IPS-18a (cell line): ENCODE data around the gene PRKAG2.

Experiments
- H3K27ac ChIP-seq: one replicate; pipeline ENCODE4 v1.5.1; 2013; ENCODE audit warnings: low read length
- H3K27me3 ChIP-seq: one replicate; pipeline ENCODE4 v1.6.1; 2013; ENCODE audit warnings: mild to moderate bottlenecking, low read length; ENCODE audit not compliant: control insufficient read depth, insufficient read depth
- H3K36me3 ChIP-seq: one replicate; pipeline ENCODE4 v1.6.1; 2013; ENCODE audit warnings: low read depth, low read length; ENCODE audit not compliant: control insufficient read depth
- H3K4me1 ChIP-seq: one replicate; pipeline ENCODE4 v1.6.1; 2013; ENCODE audit warnings: low read depth, low read length; ENCODE audit not compliant: control insufficient read depth
- H3K4me3 ChIP-seq: one replicate; pipeline ENCODE4 v1.5.1; 2013; ENCODE audit warnings: low read length
- H3K9ac ChIP-seq: one replicate; pipeline ENCODE4 v1.6.1; 2013; ENCODE audit warnings: mild to moderate bottlenecking, low read length, moderate library complexity
- H3K9me3 ChIP-seq: one replicate; pipeline ENCODE4 v1.6.1; 2013; ENCODE audit warnings: low read depth, low read length; ENCODE audit not compliant: control insufficient read depth

Gene PRKAG2

DNA sequence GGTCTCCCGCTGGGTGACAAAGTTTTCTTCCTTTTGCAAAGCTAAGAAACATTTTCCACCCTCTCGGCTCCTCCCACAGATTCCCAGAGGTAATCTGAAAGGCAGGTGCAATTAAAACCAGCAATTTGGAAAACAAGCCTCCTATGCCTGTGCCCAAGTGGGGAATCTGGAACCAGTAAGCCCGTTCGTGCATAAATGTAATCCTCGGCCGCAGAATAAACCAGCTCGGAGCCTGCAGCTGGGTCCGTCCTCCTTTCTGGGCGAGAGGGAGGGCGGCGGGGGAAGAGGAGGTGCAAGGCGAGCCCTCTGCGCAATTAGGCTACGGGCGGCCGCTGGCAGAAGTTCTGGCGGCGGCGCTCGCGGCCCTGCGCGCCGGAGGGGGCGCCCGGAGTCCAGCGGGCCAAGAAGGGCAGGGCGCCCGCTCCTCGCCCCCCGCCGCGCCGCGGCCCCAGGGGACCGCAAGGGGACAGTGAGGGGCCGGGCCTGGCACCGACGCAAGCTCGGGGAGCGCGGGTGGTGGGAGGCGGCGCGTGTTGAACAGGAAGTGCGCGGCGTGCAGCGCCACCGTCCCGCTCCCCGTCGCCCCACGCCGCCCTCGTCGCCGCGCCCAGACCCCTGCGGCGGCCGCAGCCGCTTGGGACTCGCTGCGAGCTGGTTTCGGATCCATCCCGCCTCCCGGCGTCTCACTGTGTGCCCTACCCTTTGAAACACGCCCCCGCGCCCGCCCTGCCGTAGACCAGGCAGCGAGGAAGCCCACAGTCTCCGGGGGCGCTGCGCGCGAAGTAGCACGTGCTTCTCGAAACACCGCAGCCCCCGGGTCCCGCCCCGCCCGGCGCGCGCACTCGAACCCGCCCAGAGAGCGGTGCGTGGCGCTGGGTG lies at the start of gene PRKAG2:
Gene PRKAG2, minus strand, starts transcription at position 217 of the 879 bp plus-strand sequence. CDS start 495 bp downstream, outside the sequence.
- no peak within 1 kb of the TSS for H3K9ac ChIP-seq
- H3K4me1 ChIP-seq = peaks cover 6% of the 10 kb centered on the region
- H3K27ac ChIP-seq = no peak within 1 kb of the TSS
- H3K9me3 ChIP-seq = no peaks in the 10 kb centered on the region
- no peaks in the 10 kb centered on the region for H3K36me3 ChIP-seq
- peak within 1 kb of the TSS; percentile 68 for H3K4me3 ChIP-seq
- H3K27me3 ChIP-seq = peaks cover 44% of the 10 kb centered on the region

DNA sequence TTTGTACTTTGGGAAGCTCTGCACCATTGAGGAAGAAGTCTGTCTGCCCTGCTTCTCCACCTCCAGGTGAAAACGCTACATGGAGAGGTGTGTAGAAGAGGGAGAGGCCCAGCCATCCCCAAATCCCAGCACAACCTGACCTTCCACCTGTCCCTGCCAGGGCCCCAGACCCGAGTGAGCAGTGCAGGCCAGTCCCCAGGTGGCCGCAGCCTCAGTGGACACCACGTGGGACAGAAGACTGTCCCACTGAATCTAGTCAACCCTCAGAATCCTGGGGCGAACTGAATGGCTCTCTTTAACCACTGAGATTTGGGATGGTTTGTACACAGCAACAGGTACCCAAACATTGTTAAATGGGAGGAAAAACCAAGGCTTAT lies 49.4 kb upstream of the PRKAG2 start:
- no peak overlapping the region for H3K27ac ChIP-seq

DNA sequence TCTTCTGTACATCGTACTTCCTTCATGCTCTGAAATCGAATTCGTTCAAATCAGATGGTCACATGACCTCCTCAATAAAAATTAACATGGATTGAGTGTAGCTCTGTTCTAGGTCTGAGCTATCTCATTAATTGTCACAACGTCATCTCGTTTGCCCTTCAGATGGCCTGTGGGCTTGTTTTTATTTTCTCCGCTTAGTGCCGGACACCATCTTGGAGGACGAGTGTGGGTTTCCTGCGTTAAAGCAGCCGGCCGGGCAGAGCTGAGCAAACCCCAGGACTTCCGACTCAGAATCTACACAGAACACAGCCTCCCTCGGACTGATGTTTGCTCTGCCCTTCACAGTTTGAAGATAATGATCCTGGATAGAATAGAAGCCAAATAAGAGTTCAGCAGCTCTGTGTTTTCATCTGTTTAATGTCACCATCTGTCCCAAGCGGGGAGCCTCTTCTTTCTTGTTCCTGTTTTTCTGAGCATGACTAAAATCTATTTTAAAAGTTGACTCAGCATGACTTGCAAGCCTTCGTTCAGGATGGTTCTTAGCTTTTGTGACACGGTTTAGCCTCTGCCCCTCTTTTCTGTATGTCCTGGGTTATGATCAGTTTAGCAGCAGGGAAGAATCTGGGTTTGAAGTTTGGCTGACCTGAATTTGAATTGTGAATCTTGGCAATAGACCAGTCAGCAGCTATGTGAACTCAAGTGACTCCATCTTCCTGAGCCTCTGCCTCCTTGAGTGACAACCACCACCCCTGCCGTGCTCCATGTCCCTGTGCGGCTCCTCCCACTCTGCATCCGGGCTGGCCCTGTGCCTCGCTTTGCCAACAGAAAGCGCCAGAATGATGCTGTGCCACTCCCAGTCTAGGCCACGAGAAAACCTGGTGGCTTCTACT lies 48.8 kb upstream of the PRKAG2 start:
- Histone ChIP-seq H3K9me3 (no peaks in the 10 kb centered on the region), H3K27me3 (no peaks in the 10 kb centered on the region), H3K4me3 (no peak overlapping the region), H3K27ac (no peak overlapping the region), H3K4me1 (no peaks in the 10 kb centered on the region), H3K36me3 (no peaks in the 10 kb centered on the region), H3K9ac (no peak overlapping the region)

More for the DNA sequence above, 49.4 kb upstream of the PRKAG2 start:
- H3K9ac ChIP-seq = no peak overlapping the region
- no peaks in the 10 kb centered on the region for H3K4me1 ChIP-seq
- no peaks in the 10 kb centered on the region for H3K27me3 ChIP-seq
- H3K9me3 ChIP-seq = no peaks in the 10 kb centered on the region
- H3K4me3 ChIP-seq = no peak overlapping the region
- H3K36me3 ChIP-seq = no peaks in the 10 kb centered on the region

DNA sequence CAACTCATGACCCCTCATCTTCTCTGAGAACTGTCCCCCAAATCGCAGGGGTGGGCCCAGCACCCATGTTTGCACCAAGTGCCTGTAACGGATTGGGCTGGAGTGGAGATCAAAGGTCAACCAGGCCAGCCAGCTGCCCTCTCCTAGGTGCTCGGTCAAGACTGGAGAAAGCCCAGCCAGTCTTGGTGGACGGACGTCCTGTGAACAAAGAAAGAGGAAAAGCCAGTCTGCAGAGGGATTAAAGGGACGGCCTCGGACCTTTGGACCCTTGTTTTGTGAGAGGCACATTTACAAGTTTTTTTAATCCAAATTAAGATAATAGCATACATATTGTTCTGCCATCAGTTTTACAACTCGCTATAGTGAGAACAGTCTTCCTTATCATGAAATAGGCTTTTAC lies 47.6 kb upstream of the PRKAG2 start:
- Histone ChIP-seq H3K9ac (no peak overlapping the region), H3K4me1 (no peaks in the 10 kb centered on the region), H3K27ac (no peak overlapping the region), H3K4me3 (no peak overlapping the region), H3K27me3 (no peaks in the 10 kb centered on the region), H3K36me3 (no peaks in the 10 kb centered on the region), H3K9me3 (no peaks in the 10 kb centered on the region)

DNA sequence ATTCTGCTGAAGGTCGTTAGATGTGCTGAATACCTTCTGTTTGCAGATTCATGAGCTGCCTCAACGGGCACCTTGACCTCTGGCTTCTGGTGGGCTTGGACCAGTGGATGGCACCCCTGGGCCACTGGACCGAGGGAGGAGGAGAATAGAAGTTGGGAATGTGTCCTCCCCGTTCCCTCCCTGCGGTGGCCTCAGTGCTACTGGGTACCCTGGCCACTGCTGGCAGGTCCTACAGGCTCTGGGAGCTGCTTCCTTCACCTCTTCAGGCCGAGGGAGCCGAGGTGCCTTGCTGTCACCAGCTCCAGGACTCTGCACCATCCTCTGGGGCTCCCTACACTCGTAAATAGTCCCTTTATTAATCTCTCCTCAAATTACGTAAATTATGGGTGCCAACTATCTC lies 47.1 kb upstream of the PRKAG2 start:
- Histone ChIP-seq H3K9ac (no peak overlapping the region), H3K27me3 (no peaks in the 10 kb centered on the region), H3K9me3 (no peaks in the 10 kb centered on the region), H3K4me1 (no peaks in the 10 kb centered on the region), H3K36me3 (no peaks in the 10 kb centered on the region), H3K27ac (no peak overlapping the region), H3K4me3 (no peak overlapping the region)

DNA sequence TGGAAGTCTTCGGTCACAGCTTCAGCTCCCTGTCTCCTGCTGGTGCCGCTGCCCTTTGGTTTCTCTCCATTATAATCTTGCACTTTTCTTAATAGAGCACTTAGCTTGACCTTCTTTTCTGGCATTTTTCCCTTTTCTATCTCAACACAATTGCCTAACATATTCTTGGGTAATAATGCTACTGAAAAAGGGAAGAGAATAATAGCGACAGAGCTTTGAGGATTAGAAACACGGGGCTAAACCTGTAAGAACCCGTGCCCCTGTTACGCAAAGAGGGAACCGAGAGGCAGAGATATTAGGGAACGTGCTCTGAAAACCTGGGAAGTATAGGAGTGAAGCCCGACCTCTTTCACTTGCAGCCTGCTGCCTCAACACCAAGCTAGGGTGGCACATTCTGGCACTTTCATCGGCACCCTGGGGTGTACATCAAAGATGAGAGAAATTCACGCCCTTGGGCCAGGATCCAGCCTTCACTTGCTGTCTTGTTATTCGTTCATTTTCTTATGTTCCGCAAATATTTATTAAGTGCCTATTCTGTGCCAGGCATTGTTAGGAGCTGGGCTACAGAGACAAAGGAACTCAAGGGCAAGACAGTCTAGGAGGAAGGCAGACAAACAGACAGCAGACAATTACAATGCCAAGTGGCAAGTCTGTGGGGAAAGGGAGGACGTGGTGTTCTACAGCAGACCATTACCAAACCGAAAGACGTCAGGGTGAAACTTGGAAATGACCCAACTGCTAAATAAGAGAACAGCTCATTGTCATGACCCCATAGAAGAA lies 46.4 kb upstream of the PRKAG2 start:
- H3K4me3 ChIP-seq = no peak overlapping the region
- no peak overlapping the region for H3K9ac ChIP-seq
- H3K9me3 ChIP-seq = no peaks in the 10 kb centered on the region
- H3K27me3 ChIP-seq = no peaks in the 10 kb centered on the region
- no peaks in the 10 kb centered on the region for H3K36me3 ChIP-seq
- H3K4me1 ChIP-seq = no peaks in the 10 kb centered on the region
- H3K27ac ChIP-seq = no peak overlapping the region

DNA sequence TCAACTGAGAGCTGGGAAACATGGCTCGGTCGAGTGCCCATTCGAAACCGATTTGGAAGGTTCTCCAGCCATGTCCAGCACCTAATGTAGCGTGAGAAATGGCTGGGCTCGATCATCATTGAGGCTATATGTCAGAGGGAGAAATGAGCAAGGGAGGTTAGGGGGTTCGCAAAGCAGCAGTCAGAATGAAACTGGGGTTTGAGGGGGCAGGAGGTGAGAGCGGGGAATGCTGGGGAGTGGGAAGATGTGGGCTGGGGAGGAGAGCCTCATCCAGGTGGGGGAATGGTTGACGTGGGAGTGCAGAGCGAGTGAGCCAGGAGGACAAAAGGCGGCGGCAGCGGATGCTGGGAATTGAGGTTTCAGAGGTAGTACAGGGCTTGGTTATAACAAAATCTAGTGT lies 44.5 kb upstream of the PRKAG2 start:
- no peaks in the 10 kb centered on the region for H3K9me3 ChIP-seq
- H3K36me3 ChIP-seq = no peaks in the 10 kb centered on the region
- no peaks in the 10 kb centered on the region for H3K4me1 ChIP-seq
- H3K9ac ChIP-seq = no peak overlapping the region
- no peaks in the 10 kb centered on the region for H3K27me3 ChIP-seq
- no peak overlapping the region for H3K27ac ChIP-seq
- H3K4me3 ChIP-seq = no peak overlapping the region

DNA sequence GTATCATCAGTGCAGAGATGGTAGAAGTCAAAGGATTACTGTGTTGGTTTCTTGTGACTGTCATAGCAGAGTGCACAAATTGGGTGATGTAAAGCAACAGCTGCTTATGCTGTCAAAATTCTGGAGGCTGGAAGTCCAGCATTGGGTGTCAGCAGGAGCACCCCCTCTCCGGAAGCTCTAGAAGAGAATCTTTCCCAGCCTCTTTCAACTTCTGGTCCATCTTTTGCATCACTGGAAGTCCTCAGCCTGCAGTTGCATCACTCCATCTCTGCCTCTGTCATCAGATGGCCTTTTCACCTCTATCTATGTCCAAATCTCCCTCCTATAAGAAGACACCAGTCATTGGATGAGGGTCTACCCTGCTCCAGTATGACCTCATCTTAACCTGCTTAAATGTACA lies 43.6 kb upstream of the PRKAG2 start:
- no peaks in the 10 kb centered on the region for H3K4me1 ChIP-seq
- no peaks in the 10 kb centered on the region for H3K27me3 ChIP-seq
- H3K9me3 ChIP-seq = no peaks in the 10 kb centered on the region
- H3K4me3 ChIP-seq = no peak overlapping the region
- no peak overlapping the region for H3K27ac ChIP-seq
- no peaks in the 10 kb centered on the region for H3K36me3 ChIP-seq
- no peak overlapping the region for H3K9ac ChIP-seq

DNA sequence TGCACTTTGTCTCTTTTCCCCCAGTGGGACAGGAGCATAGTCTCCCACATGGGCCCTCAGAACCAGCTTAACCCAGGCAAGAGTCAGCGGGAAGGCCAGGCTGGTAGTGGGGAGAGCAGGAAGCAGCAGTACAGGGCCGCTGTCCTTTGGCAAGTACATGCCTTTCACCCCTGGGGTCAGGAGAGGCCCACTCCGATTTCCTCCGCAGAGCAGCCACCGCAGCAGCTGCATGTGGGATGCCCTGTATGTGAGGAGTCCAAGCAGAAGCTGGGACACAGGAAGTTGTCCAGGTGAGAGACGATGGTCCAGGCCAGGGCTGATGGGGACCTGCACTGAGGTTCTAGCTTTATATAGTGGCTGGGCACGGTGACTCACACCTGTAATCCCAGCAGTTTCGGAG lies 42.7 kb upstream of the PRKAG2 start:
- H3K27ac ChIP-seq = no peak overlapping the region
- no peaks in the 10 kb centered on the region for H3K4me1 ChIP-seq
- H3K36me3 ChIP-seq = no peaks in the 10 kb centered on the region
- no peak overlapping the region for H3K9ac ChIP-seq
- H3K27me3 ChIP-seq = no peaks in the 10 kb centered on the region
- H3K9me3 ChIP-seq = no peaks in the 10 kb centered on the region
- H3K4me3 ChIP-seq = no peak overlapping the region

DNA sequence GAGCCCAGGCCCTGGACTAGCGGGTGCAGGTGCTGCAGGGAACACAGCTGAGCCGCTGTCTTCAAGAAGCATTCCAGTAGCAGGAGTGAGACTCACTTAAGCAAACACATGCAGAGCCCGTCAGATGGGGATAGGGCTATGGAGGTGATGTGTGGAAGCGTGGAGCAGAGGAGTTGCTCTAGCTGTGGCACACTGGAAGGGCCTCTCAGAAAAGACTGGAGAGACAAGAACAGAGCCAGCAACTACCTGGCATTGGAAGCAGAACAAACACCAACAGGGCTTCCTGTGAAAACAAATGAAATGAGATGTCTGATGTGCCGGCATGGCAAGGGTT lies 41.6 kb upstream of the PRKAG2 start:
- H3K27ac ChIP-seq = no peak overlapping the region
- H3K36me3 ChIP-seq = no peaks in the 10 kb centered on the region
- H3K9ac ChIP-seq = no peak overlapping the region
- no peak overlapping the region for H3K4me3 ChIP-seq
- H3K9me3 ChIP-seq = peaks cover 5% of the 10 kb centered on the region
- no peaks in the 10 kb centered on the region for H3K4me1 ChIP-seq
- H3K27me3 ChIP-seq = no peaks in the 10 kb centered on the region

DNA sequence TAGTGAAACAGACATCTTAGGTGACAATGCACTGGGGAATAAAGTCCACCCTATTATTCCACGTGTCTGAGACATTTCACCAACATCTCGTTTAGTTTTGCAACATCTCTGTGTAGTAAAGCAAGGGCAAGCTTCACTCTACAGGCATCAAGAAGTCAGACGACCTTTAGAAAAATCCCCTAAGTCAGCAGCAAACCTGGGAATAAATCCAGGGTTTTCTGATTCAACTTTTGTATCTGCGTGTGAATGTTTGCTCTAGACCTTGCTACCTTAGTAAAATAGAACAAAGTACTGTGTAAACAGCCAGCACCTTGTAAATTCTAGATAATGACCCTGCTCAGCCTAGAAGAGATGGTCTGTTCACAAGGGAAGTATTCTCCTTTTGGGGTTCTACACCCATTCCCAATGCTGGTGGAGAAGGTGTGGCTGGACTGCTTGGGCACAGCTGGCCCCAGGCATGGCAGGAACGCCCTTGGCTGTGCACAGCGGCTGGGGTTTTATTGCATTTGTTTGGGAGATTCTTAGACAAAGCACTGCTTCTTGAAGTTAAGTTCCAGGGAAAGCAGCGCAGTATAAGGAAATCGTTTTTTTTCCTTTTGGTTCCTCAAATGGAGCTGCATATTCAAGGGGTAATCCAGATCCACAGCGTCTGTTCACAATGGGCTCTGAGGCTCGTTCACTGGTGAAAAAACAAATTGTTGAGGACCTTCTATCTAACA lies 41.0 kb upstream of the PRKAG2 start:
- Histone ChIP-seq H3K27me3 (no peaks in the 10 kb centered on the region), H3K4me3 (no peak overlapping the region), H3K4me1 (no peaks in the 10 kb centered on the region), H3K27ac (no peak overlapping the region), H3K9ac (no peak overlapping the region), H3K36me3 (no peaks in the 10 kb centered on the region), H3K9me3 (peaks cover 5% of the 10 kb centered on the region)
